A673 (cell line): ENCODE measurements around the gene COL4A3. TPM values are rescaled to one million over a fixed set of nuclear protein-coding genes. Genes with fewer than 3 reads are reported as not detected.

Experiments used
- BruUV-seq: library from RNA; stranded (reverse); fragments of 400-500 nt; replicated peaks from 2 replicates; lab custom pipeline; 2021; lab: Mats Ljungman, UMichigan
- CTCF ChIA-PET: fragments of 300-600 bp; sonication (Branson Sonifier 250); formaldehyde crosslinking; loops from one replicate; lab custom pipeline; 2022; ENCODE audit warnings: antibody characterized with exemption; lab: Charles Lee
- POLR2A ChIA-PET: fragments of 300-600 bp; sonication (Branson Sonifier 250); formaldehyde crosslinking; loops from one replicate; lab custom pipeline; 2022; ENCODE audit warnings: antibody characterized with exemption; ENCODE audit not compliant: low non-redundant PET; lab: Charles Lee
- DNase-seq: peaks from one replicate; pipeline ENCODE4 v3.0.0-alpha.2; 2015; ENCODE audit warnings: low spot score
- H3K27ac ChIP-seq: fragments of 200-600 bp; sonication (generic); 2 replicates; pipeline ENCODE4 v1.5.1; 2016; ENCODE audit warnings: mixed run types, low read depth, mild to moderate bottlenecking, mixed read lengths, antibody characterized with exemption, low read length; ENCODE audit not compliant: poor library complexity, severe bottlenecking
- H3K27me3 ChIP-seq: fragments of 200-600 bp; sonication (generic); replicated peaks from 2 replicates; pipeline ENCODE4 v1.6.1; 2017; ENCODE audit warnings: mixed run types, low read depth, mild to moderate bottlenecking, mixed read lengths, antibody characterized with exemption, low read length; ENCODE audit not compliant: insufficient read depth, poor library complexity
- H3K36me3 ChIP-seq: fragments of 200-600 bp; sonication (generic); 2 replicates; pipeline ENCODE4 v1.6.1; 2016; ENCODE audit warnings: mixed run types, mild to moderate bottlenecking, mixed read lengths, antibody characterized with exemption, low read length; ENCODE audit not compliant: insufficient read depth, poor library complexity, severe bottlenecking
- H3K4me1 ChIP-seq: fragments of 200-600 bp; sonication (generic); 2 replicates; pipeline ENCODE4 v1.6.1; 2017; ENCODE audit warnings: mixed run types, mild to moderate bottlenecking, mixed read lengths, antibody characterized with exemption, low read length; ENCODE audit not compliant: insufficient read depth, poor library complexity, severe bottlenecking
- H3K4me3 ChIP-seq: fragments of 200-600 bp; sonication (generic); 2 replicates; pipeline ENCODE4 v1.5.1; 2016; ENCODE audit warnings: low read depth, mixed run types, mild to moderate bottlenecking, mixed read lengths, low read length; ENCODE audit not compliant: poor library complexity, severe bottlenecking
- H3K9me3 ChIP-seq: fragments of 200-600 bp; sonication (generic); 2 replicates; pipeline ENCODE4 v1.6.1; 2016; ENCODE audit warnings: mixed run types, low read depth, mild to moderate bottlenecking, mixed read lengths, antibody characterized with exemption, low read length; ENCODE audit not compliant: poor library complexity, severe bottlenecking
- EZH2 ChIP-seq: fragments of 200-600 bp; sonication (generic); IDR thresholded peaks from 2 replicates; pipeline ENCODE4 v1.6.1; 2017; ENCODE audit warnings: borderline replicate concordance, low read depth, mild to moderate bottlenecking, mixed read lengths, antibody characterized with exemption, low read length; ENCODE audit not compliant: poor library complexity, severe bottlenecking
- intact Hi-C: fragments of 100-400 bp; cut with micrococcal nuclease; formaldehyde crosslinking; loops from one replicate; pipeline ENCODE4 v1.10.0; 2022; ENCODE audit not compliant: unreplicated experiment
- total RNA-seq: library from RNA; stranded (reverse); gene quantifications from 2 replicates; pipeline ENCODE4 v1.2.3, GENCODE V29; 2021
- TF ChIP-seq, protein P1 (sequence below): fragments of 300-800, 200-600 bp; sonication (generic); conservative IDR thresholded peaks from 2 replicates; pipeline ENCODE4 v1.5.1; 2017; ENCODE audit warnings: low read depth, mild to moderate bottlenecking, antibody characterized with exemption, low read length, moderate library complexity, mixed read lengths

COL4A3 gene
- total RNA-seq, 1 experiment from 2014 or later: not detected

DNA sequence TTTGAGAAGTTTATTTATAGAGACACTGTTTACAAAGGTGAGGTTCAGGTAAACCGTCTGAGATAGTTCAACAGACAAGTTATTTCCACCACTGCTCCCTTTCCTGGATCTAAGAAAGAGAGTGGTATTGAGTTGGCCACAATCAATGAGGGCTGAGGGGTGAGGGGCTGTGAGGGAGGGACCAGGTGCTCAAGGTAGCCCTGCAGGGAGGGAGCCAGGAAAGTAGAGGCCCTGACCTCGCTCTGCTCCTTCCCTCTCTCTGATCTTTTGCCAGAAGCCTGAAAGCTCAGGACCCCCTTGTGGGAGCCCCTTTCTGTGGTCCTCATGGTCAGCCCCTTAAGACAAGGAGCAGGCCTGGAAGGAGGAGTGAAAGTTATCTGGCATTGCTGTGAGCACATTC, 29.8 kb downstream of the COL4A3 start:
- Histone ChIP-seq H3K4me3 (no peak overlapping the region), H3K4me1 (peaks cover 11% of the 10 kb centered on the region), H3K27me3 (no peaks in the 10 kb centered on the region), H3K36me3 (no peaks in the 10 kb centered on the region), H3K9me3 (no peaks in the 10 kb centered on the region), H3K27ac (no peak overlapping the region)
- DNase-seq: no peak
- ChIA-PET POLR2A (no interaction called here), CTCF (no interaction called here)
- TF ChIP-seq, protein P1, sequence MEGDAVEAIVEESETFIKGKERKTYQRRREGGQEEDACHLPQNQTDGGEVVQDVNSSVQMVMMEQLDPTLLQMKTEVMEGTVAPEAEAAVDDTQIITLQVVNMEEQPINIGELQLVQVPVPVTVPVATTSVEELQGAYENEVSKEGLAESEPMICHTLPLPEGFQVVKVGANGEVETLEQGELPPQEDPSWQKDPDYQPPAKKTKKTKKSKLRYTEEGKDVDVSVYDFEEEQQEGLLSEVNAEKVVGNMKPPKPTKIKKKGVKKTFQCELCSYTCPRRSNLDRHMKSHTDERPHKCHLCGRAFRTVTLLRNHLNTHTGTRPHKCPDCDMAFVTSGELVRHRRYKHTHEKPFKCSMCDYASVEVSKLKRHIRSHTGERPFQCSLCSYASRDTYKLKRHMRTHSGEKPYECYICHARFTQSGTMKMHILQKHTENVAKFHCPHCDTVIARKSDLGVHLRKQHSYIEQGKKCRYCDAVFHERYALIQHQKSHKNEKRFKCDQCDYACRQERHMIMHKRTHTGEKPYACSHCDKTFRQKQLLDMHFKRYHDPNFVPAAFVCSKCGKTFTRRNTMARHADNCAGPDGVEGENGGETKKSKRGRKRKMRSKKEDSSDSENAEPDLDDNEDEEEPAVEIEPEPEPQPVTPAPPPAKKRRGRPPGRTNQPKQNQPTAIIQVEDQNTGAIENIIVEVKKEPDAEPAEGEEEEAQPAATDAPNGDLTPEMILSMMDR: no peak
- no peak for TF ChIP-seq EZH2
- BruUV-seq: no TSS peak
- intact Hi-C loops: no loop called here

- H3K27me3 ChIP-seq: no peaks in the 10 kb centered on the region
- intact Hi-C loops: no loop called here
- TF ChIP-seq EZH2: no peak
- TF ChIP-seq, protein P1: no peak
- H3K4me1 ChIP-seq: no peaks in the 10 kb centered on the region
- no peak overlapping the region for H3K4me3 ChIP-seq
- no peak overlapping the region for H3K27ac ChIP-seq
- H3K9me3 ChIP-seq: no peaks in the 10 kb centered on the region
- BruUV-seq: no TSS peak
- ChIA-PET CTCF (no interaction called here), POLR2A (no interaction called here)
- H3K36me3 ChIP-seq: no peaks in the 10 kb centered on the region
- DNase-seq: no peak
Measured at GRCh38 chr2:227198866-227199265, 34.4 kb downstream of the COL4A3 start.

GRCh38 chr2:227201771-227202170, 37.3 kb downstream of the COL4A3 start:
- no peaks in the 10 kb centered on the region for H3K36me3 ChIP-seq
- no peaks in the 10 kb centered on the region for H3K27me3 ChIP-seq
- H3K4me1 ChIP-seq: no peaks in the 10 kb centered on the region
- H3K9me3 ChIP-seq: no peaks in the 10 kb centered on the region
- no peak overlapping the region for H3K4me3 ChIP-seq
- intact Hi-C loops: no loop called here
- TF ChIP-seq, protein P1: no peak
- TF ChIP-seq EZH2: no peak
- no TSS peak for BruUV-seq
- DNase-seq: no peak
- H3K27ac ChIP-seq: no peak overlapping the region
- ChIA-PET CTCF (no interaction called here), POLR2A (no interaction called here)
